Activated CD8-positive, alpha-beta memory T cell treated with anti-CD3 and anti-CD28 coated beads for 48 hours (primary cell): ENCODE results near the gene HLA-B.
A peak's percentile ranks its signal among the peaks of the same experiment; 100 is the strongest.
"Not testable (repeated sequence)": the region's sequence is repeated elsewhere in the genome, so short reads cannot be mapped to it uniquely, and the experiment has no call there.

Experiments used
- DNase-seq, 3 experiments: peaks; one replicate each; pipeline ENCODE4 v3.0.0-alpha.2; 2020; ENCODE audit warnings: low read depth in 2 of 3, low spot score in 2 of 3

HLA-B gene

DNA sequence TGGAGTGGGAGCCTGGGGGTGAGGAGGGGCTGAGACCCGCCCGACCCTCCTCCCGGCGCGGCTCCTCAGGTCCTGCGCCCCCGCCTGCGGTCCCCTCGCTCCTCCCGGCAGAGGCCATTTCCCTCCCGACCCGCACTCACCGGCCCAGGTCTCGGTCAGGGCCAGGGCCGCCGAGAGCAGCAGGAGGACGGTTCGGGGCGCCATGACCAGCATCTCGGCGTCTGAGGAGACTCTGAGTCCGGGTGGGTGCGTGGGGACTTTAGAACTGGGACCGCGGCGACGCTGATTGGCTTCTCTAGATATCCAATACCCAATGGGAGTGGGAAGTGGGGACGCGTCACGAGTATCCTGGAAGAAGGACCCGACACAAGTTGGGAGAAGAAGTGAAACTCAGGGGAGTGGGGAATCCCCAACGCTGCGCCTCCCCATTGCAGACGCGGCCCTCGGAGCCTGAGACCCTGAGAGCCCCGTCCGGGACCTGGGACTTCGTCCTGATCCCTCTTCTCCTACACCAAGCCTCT is at the start of gene HLA-B:
Gene HLA-B (minus strand): TSS at position 234 of the 521 bp plus-strand sequence. CDS start 21 bp downstream, at position 213.
- DNase-seq: no peak

DNA sequence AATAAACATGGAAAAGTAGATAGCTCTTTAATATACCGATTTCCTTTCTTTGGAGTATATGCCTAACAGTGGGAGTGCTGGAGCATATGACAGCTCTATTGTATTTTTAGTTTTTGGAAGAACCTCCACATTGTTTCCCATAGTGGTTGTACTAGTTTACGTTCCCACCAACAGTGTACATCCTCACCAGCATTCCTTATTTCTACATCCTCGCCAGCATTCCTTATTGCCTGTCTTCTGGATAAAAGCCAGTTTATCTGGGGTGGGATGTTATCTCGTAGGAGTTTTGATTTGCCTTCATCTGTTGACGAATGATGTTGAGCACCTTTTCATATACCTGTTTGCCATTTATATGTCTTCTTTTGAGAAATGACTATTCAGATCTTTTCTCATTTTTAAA is 49.0 kb upstream of the HLA-B start:
- no peak for DNase-seq

DNA sequence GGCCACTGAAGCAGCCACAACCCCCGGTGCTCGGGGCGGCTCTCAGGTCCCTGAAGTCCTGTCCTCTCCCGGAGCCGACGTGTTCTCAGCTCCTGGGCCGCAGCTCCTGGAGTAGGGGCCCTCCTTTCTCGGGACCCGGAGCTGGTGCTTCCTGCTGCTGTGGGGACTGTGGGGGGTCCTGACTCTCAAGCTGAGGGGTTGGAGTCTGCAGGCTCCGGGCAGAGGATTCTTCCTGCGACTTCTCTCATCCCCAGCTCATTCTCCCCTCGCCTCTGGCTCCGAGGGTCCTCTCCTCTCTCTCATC is 47.0 kb upstream of the HLA-B start:
- not testable (repeated sequence) for DNase-seq

DNA sequence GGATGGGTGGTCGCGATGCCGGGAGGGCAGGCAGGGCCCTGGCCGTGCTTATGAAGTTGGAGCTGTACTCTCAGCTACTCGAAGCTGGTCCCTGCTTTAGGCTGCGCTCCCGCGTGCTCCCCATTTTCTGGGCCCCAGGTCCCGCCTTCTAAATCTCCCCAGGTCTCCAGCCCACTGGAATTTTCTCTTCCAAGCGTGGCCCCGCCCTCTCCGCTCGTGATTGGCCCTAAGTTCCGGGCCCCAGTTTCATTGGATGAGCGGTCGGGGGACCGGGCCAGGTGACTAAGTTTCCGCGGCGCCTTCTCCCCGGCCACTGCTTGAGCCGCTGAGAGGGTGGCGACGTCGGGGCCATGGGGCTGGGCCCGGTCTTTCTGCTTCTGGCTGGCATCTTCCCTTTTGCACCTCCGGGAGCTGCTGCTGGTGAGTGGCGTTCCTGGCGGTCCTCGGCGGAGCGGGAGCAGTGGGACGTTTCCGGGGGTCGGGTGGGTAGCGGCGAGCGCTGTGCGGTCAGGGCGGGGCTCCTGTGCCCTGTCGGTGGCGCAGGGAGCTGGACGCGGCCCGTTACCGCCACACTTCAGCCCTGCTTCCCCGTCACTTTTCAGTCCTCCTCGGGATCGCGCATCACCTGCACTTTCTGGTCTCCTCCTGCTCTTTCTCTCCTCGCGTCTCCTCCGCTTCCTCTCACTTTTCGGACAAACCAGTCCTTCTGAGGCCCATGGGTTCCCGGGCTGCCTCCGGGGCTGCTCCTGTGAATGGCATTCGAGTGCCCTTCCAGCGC is 46.5 kb upstream of the HLA-B start, which contains the start of gene MICA:
Gene MICA (plus strand): TSS at position 313 of the 778 bp plus-strand sequence. CDS start 38 bp downstream, at position 351.
- peak; percentile 29 to 42 (median 40) for DNase-seq

DNA sequence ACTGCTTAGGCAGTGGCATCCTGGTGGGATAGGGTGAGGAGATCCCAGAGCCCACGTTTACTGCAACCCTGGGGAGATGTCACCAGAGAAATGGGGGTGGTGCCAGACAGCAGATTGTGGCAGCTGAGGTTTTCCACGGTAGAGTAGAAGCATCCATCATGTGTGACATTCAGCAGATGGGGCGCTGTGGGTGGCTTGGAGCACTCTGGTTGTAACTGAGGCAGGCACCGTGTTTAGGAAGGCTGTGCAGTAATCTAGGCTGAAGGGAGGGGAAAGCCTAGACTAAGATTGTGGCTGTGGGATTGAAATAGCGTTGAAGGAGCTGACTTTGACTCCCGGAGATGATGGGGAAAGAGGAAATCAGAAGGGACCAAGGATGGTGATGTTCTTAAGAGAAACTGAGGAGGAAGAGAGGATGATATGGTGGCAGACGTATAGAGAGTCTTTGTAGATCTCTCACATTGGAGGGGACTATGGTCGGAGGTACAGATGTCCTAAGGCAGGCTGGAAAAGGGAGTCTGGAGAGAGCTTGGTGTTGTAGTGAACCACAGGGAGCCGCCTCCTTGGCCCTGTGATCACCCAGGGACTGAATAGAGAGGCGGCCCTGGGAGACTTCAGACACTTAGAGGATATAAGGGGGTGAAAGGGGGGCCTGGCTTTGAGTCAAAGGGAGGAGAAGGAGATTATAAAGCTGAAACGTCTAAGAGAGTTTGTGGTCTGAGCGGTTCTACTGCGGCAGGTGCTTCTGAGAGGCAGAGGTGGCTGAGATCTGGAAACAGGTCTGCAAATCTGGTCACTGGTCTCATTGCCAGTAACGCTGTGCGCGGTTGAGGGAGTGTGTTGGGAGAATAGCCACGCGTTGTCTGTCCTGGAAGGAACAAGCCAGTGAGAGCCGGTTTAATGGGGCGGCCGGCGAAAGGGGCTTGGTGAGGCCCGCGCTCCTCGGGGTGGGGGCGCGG is 45.6 kb upstream of the HLA-B start:
- peak in 1 of 3 experiments; percentile 15 for DNase-seq

DNA sequence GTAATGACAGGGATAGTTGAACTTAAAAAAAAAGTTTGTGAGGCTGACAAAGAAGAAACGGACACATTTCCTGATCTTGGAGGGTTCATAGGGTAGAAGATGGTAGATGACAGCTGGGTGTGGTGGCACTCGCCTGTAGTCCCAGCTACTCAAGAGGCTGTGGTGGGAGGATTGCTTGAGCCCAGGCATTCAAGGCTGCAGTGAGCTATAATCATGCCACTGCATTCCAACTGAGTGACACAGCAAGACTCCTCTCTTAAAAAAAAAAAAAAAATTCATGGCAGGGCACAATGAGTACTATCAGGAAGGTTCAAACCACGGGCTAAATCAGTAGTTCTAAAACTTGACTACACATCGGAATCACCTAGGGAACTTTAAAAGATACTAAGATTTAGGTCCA is 44.4 kb upstream of the HLA-B start:
- no peak for DNase-seq

DNA sequence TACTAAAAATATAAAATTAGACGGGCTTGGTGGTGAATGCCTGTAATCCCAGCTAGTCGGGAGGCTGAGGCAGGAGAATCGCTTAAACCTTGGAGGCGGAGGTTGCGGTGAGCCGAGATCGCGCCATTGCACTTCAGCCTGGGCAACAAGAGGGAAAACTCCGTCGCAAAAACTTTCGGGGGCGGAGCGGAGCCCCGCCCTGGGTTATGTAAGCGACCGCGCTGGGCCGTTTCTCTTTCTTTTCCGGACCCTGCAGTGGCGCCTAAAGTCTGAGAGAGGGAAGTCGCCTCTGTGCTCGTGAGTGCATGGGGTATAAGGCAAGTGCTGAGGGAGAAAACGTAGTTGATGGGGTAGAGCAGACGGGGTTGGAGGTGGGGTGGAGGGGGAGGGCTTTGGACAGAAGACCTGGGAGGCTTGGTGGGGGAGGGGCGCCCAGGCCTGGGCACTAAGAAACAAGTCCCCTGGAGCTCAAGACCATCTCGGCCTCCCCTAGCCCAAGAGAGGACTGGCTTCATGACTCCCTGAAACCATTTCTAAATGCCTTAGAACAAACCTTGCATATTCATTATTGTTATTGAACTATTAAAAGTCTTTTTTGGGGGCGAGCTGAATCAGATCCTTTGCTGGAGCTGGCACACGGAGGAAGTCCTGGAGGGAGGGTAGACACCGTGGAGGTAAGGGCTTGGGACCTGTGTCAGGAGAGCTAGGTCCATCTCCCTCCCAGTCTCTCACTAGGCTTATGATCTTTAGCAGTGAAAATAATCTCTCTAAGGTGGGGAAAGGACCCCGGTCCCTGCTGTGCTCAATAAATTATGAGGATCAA is 43.7 kb upstream of the HLA-B start:
- peak; percentile 33 to 55 (median 47) for DNase-seq

DNA sequence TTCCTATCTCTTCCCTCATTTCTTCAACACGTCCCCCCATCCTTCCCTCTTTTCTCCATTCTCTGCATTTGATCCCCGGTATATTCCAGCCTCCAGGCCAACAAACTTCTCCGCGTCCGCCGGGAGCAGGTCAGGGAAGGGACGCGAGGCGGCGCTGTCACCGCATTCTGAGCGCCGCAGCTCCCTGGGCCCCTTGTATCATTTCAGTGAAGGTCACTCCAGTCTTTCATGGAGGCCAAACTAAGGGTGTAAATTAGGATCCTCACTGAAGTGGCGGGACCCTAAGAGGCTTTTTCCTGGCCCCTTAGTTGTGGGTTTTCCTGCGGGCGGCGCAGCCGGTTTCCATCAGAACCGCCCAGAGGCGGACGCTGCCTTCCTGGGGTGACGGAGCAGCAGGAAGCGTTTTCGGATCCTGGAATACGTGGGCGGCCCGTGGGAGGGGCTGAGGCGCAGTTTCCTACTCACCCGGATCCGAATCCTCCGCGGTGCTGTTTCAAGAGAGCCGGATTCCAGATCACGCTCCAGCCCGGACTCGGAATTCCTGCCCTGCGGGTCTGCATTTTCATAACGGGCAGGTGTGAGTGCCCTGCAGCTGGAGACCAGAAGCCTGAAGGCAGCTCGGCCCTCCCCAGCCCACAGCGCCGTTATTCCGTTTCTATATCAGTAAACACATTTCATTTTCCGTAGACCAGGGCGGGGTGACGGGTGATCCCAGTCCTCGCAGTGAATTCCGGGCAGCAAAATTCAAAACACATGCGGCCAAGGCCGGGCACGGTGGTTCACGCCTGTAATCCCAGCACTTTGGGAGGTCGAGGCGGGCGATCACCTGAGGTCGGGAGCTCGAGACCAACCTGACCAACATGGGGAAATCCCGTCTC is 42.8 kb upstream of the HLA-B start:
- DNase-seq: peak; percentile 22 to 36 (median 35)

DNA sequence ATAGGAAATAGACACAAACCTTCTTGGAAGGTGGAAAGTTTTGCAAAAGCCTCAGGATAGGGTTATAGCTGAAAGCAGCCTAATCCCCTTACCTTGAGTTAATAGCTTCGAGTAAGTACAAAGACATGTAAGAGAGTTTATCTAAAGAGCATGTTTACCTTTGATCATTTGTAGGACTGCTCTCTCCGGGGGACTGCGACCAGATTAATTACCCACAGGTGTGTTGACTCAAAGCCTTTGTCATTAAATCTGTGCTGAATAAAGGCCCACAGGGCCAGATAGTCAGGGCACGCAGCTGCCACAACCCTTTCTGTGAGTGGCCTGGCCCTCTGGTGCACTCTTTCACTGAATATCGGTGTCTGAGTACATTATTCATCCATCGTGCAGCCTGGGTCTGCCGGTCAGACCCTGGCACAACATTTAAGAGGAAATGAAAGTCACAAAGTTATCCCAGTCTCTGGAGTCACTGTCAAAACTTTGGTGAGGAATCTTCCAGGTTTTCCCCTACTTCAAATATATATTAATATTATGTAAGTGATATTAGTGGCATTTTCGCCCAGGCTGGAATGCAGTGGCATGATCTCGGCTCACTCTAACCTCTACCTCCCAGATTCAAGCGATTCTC is 41.0 kb upstream of the HLA-B start:
- no peak for DNase-seq

DNA sequence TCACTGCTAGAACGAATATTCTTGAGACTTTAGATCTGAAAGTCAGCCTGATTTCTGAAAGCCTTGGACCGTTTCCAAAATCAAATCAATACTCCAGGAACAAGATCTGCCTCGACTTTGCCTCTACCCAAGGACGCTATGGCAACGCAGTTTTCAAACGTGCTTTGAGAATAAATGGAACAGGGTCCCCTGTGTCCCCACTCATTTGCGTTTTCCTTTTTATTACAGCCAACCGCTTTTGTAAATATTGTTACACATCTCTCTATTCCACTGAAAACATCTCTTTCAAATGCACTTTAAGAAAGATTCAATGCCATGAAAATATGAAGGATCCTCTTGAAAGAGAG is 40.1 kb upstream of the HLA-B start:
- not testable (repeated sequence) for DNase-seq

DNA sequence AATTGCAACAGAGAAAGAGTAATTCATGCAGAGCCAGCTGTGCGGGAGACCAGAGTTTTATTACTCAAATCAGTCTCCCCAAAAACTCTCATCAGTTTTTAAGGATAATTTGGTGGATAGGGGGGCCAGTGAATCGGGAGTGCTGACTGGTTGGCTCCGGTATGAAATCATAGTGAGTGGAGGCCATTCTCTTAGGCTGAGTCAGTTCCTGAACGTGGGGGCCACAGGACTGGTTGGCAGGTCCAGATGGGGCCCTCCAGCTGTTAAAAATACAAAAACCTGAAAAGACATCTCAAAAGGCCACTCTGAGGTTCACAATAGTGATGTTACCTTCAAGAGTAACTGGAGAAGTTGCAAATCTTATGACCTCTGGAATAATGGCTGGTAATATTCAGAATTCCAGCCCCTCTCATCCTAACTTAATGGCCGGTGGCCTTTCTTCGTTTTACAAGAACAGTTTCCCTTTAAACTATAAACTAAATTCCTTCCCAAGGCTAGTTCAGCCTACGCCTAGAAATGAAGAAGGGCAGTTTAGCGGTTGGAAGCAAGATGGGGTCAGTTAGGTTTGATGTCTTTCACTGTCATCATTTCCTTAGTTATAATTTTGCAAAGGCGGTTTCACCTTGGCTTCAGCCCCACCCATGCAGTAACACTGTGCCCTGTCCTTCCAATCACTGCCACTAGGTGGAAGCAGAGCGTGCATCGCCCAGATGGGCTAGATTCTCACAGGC is 39.6 kb upstream of the HLA-B start:
- peak; percentile 56 to 81 (median 60) for DNase-seq

DNA sequence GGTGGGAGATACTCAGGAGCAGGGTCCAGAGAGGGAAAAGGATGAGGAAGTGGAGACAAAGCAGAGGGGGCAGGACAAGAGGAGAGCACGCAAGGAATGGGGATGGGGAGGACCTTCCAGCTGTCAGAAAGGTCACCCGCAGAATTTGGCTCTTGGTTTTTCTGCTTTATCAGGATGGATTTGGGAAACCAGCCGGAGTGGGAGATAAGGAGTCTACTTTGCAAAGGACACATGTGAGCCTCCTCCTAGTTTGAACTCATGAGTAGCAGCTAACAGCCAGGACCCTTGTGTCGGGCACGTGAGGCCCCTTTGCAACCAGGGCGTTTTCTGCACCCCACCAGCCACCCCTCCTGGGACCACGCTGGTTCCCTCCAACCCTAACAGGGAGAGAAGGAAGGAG is 38.9 kb upstream of the HLA-B start:
- DNase-seq: no peak

DNA sequence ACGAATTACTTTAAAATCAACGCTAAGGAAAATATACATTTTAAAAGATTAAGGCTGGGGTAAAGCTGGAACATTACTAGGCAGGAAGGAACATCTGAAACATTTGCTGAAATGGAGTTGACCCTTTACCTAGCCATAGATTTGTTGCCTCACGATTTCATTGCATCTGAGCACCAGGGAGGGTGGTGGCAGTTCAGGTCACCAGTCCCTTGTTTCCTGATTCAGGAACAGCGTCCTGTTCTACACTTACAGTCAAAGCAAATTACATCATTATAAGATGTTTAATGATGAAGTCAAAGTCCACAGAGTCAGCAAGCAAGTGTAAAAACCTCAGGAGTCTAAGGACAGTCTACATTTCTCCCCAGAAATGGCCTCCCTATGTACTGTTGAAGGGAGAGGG is 37.4 kb upstream of the HLA-B start:
- no peak for DNase-seq

DNA sequence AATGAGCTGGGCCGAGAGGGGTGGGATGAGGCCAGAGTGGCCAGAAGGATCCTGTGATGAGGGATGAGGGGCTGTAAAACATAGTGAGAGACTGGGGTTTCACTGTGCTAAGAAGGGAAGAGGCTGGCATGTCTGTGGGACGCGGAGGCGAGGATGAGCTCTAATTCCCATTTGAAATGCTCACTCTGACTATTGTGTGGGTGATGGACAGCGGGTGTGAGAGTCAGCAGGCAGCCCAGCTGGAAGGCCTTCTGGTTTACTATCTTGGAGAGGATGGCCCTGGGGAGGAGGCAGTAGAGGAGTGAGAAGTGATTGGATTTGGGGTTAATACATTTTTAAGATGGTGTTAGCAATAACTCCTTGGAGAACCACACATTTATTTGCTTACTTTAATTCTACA is 37.0 kb upstream of the HLA-B start:
- no peak for DNase-seq

DNA sequence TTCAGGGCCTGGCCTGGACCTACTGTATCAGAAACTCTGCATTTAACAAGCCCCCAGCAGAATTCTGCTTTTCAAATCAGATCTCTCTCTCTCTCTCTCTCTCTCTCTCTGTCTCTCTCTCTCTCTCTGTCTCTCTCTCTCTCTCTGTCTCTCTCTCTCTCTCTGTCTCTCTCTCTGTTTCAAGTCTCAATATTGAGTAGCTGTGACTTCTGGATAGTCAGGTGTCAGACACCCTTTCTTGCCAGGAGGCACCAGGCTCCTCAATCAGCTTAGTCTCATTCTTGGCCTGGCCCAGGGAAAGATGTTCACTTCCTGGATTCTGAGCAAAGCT is 32.8 kb upstream of the HLA-B start:
- DNase-seq: not testable (repeated sequence)

DNA sequence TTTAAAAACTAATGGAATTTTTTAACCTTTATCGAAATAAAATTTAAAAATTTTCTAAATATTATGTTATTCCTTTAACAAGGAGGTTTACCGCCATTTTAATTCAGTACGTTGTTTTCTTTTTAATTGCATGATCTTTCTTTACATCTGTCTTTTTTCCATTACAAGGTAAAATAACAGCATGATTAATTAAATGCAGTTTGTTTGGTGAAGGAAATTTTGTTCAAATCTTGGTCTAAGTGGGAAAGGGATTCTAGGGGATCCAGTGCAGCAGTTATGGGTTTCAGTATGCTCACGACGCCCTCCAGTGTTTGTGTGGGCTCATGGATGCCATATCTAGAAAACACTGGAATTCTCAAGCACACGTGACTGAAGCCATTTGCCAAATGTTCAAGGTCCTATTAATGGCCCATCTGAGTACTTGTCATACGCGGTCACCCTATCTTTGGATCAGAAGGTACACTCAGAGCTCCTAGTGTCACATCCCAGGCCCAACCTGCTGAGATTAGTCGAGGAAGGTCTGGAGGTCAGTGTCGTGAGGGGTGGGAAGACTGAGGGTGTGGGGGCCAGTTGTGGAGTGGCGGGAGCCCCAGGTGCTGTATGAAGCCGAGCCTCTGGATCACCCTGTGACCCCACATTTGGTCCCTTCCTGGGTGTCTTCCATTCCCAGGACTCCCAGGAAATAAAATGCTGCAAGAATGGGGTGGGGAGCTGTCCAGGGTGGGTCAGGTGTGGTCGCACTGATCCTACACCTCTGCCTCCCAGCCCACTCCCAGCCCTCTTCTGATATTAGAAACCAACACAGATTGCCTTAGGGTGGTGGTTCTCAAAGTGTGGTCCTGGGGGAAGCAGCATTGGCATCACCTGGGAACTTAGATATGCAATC is 32.2 kb upstream of the HLA-B start:
- DNase-seq: not testable (repeated sequence)

DNA sequence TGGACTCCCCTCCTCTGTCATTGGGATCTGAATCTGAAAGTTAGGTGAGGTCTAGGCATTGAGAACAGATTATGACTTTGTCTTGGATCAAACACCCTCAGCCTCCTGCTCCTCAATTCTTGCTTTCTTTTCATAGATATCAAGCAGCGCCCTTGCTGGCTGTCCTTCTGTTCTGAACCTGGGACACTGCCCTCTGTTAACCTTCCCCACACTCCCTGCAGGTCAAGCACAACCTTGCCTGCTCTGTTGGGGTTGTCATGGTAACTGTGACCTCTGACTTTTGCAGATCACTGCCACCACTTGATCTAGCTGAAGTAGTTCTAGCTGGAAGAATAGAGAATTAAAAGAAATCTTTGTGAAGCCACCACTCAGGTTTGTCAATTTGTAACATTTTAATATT is 30.0 kb upstream of the HLA-B start:
- DNase-seq: no peak

DNA sequence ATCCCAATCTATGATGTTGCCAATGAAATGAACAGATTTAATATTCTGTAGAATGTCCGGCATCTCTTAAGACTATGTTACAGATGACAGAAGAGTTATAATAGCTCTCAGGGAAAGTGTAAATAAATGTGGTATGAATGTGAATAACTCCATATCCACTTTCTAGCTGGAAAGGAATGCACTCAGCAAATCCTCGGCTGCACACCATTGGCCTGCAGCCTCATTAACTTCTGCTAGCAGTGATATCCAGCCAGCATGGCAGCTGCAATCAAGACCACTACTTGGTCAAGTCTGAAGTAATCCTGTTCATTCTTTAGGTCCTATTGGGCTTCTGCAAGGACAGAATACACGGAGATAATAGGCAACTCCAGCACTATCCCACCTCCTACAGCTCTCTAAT is 29.1 kb upstream of the HLA-B start:
- no peak for DNase-seq
